SU-DHL-6 (cell line): ENCODE data around the gene MRPS18B.

Source experiments
- H2AFZ ChIP-seq: fragments of 200-600 bp; sonication (generic); 2 replicates; pipeline ENCODE4 v1.6.1; 2014; ENCODE audit warnings: low read depth, mild to moderate bottlenecking, moderate library complexity, mixed read lengths, antibody characterized with exemption, low read length; ENCODE audit not compliant: severe bottlenecking
- H3F3A ChIP-seq: fragments of 200-600 bp; shearing (Covaris generic); 2 replicates; pipeline ENCODE4 v1.6.0; 2016; ENCODE audit warnings: antibody characterized with exemption, mild to moderate bottlenecking; ENCODE audit not compliant: insufficient read depth
- H3K27ac ChIP-seq: fragments of 200-600 bp; sonication (generic); 2 replicates; pipeline ENCODE4 v1.5.1; 2016; ENCODE audit warnings: low read depth, mild to moderate bottlenecking, low read length, moderate library complexity, mixed read lengths
- H3K27me3 ChIP-seq: fragments of 200-600 bp; sonication (generic), shearing (Covaris generic); 2 replicates; pipeline ENCODE4 v1.6.0; 2014; ENCODE audit warnings: mild to moderate bottlenecking, low read length
- H3K36me3 ChIP-seq: fragments of 200-600 bp; sonication (generic); 2 replicates; pipeline ENCODE4 v1.6.1; 2014; ENCODE audit warnings: mild to moderate bottlenecking, low read length, mixed read lengths
- H3K4me2 ChIP-seq: fragments of 300-600, 200-600 bp; shearing (Covaris generic), sonication (generic); 2 replicates; pipeline ENCODE4 v1.6.0; 2014; ENCODE audit warnings: low read length, low read depth, mild to moderate bottlenecking; ENCODE audit not compliant: poor library complexity, severe bottlenecking
- H3K4me3 ChIP-seq: fragments of 200-600 bp; sonication (generic); 2 replicates; pipeline ENCODE4 v1.5.1; 2014; ENCODE audit warnings: antibody characterized with exemption, low read length, mild to moderate bottlenecking, mixed read lengths; ENCODE audit not compliant: insufficient read depth, poor library complexity, severe bottlenecking
- H3K79me2 ChIP-seq: fragments of 200-600 bp; sonication (generic); 2 replicates; pipeline ENCODE4 v1.6.1; 2014; ENCODE audit warnings: mild to moderate bottlenecking, low read length, moderate library complexity; ENCODE audit not compliant: insufficient read depth
- H3K9ac ChIP-seq: fragments of 200-600 bp; sonication (generic); 2 replicates; pipeline ENCODE4 v1.7.0; 2014; ENCODE audit warnings: mild to moderate bottlenecking, low read length
- H3K9me2 ChIP-seq: fragments of 200-600 bp; sonication (generic); replicated peaks from 2 replicates; pipeline ENCODE4 v1.6.1; 2014; ENCODE audit warnings: low read length; ENCODE audit not compliant: insufficient read depth
- H3K9me3 ChIP-seq: fragments of 200-600 bp; sonication (generic); 2 replicates; pipeline ENCODE4 v1.6.1; 2014; ENCODE audit warnings: low read length, mixed read lengths; ENCODE audit not compliant: insufficient read depth
- H4K20me1 ChIP-seq: fragments of 200-600 bp; sonication (generic); 2 replicates; pipeline ENCODE4 v1.6.1; 2014; ENCODE audit warnings: low read depth, mild to moderate bottlenecking, antibody characterized with exemption, low read length, moderate library complexity, mixed read lengths
- CTCF ChIP-seq: fragments of 200-600 bp; sonication (generic); IDR thresholded peaks from one replicate; pipeline ENCODE4 v1.5.1; 2017; ENCODE audit warnings: antibody characterized with exemption, mild to moderate bottlenecking, low read length, moderate library complexity; ENCODE audit not compliant: insufficient read depth, poor library complexity, severe bottlenecking
- EZH2phosphoT487 ChIP-seq: fragments of 200-600 bp; sonication (generic), shearing (Covaris generic); conservative IDR thresholded peaks from 2 replicates; pipeline ENCODE4 v1.6.1; 2018; ENCODE audit warnings: mild to moderate bottlenecking, antibody characterized with exemption, low read length, moderate library complexity, mixed read lengths

MRPS18B gene

GRCh38 chr6:30614044-30614842, 3.4 kb upstream of the MRPS18B start:
- H3K27ac ChIP-seq, result peak overlapping the region; percentile 91
- H3K9me3 ChIP-seq, result no peaks in the 10 kb centered on the region
- H3K9ac ChIP-seq, result peak overlapping the region; percentile 93
- peak overlapping the region; percentile 88 for H3K4me2 ChIP-seq
- TF ChIP-seq CTCF, result no peak
- TF ChIP-seq EZH2phosphoT487, result no peak
- no peaks in the 10 kb centered on the region; the same call in 1 of the 2 replicates for H4K20me1 ChIP-seq
- peak overlapping the region; percentile 51 for H3K4me3 ChIP-seq
- peaks cover 60% of the 10 kb centered on the region for H3F3A ChIP-seq
- H2AFZ ChIP-seq, result no peak overlapping the region
- H3K79me2 ChIP-seq, result peaks cover 50% of the 10 kb centered on the region
- peaks cover 23% of the 10 kb centered on the region for H3K36me3 ChIP-seq
- H3K9me2 ChIP-seq, result no peaks in the 10 kb centered on the region
- no peaks in the 10 kb centered on the region for H3K27me3 ChIP-seq

GRCh38 chr6:30614843-30615218, 2.8 kb upstream of the MRPS18B start:
- H3K4me3 ChIP-seq, result peak overlapping the region; percentile 91
- TF ChIP-seq EZH2phosphoT487, result no peak
- no peak for TF ChIP-seq CTCF
- H3K27ac ChIP-seq, result peak overlapping the region; percentile 91
- H4K20me1 ChIP-seq, result no peaks in the 10 kb centered on the region; the same call in 1 of the 2 replicates
- H3K79me2 ChIP-seq, result peaks cover 56% of the 10 kb centered on the region
- H3K36me3 ChIP-seq, result peaks cover 22% of the 10 kb centered on the region
- peak overlapping the region; percentile 88 for H3K4me2 ChIP-seq
- no peaks in the 10 kb centered on the region for H3K9me3 ChIP-seq
- H3F3A ChIP-seq, result peaks cover 60% of the 10 kb centered on the region
- peak overlapping the region; percentile 93 for H3K9ac ChIP-seq
- no peak overlapping the region for H2AFZ ChIP-seq
- H3K27me3 ChIP-seq, result no peaks in the 10 kb centered on the region
- no peaks in the 10 kb centered on the region for H3K9me2 ChIP-seq

GRCh38 chr6:30615219-30615957, 2.3 kb upstream of the MRPS18B start:
- Histone ChIP-seq H3K27ac (peak overlapping the region; percentile 91), H4K20me1 (no peaks in the 10 kb centered on the region; the same call in 1 of the 2 replicates), H3K36me3 (peaks cover 21% of the 10 kb centered on the region), H3K4me2 (peak overlapping the region; percentile 88), H3K9ac (peak overlapping the region; percentile 93), H3K27me3 (no peaks in the 10 kb centered on the region), H3K4me3 (peak overlapping the region; percentile 91), H3K79me2 (peaks cover 56% of the 10 kb centered on the region), H2AFZ (no peak overlapping the region), H3K9me3 (no peaks in the 10 kb centered on the region), H3K9me2 (no peaks in the 10 kb centered on the region), H3F3A (peaks cover 57% of the 10 kb centered on the region)
- TF ChIP-seq EZH2phosphoT487 (no peak), CTCF (no peak)
